Measurements from ENCODE around the gene METTL26.

DNA sequence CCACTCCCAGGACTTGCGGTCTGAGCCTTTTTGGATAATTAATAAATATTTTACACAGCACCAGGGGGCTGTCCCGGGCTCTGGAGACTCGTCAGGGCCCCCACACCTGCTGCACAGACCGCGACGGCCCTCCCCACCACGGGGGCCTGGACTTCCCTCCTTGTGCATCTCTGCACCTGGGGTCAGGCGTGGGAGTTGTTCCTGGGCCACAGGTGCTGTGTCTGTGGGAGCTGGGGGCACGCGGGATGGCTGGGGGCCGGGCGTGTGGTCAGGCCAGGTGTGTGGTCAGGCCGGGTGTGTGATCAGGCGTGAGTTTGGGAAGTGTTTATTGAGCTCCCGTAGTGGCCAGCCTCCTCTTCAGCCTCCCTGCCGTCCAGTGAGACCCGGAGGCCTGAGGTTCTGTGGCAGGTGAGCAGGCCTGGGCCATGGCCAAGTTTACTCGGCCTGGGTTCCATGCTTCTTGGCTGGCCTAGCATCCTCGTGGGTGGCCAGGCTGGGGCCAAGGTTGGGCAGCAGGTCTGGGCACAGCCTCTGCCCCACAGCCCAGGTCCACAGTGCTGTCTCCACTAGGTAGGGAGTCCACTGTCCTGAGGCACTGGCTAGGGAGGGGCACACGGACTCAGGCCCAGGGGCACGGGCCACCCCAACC, 42.2 kb upstream of the METTL26 start:
- TF ChIP-seq, protein P1, sequence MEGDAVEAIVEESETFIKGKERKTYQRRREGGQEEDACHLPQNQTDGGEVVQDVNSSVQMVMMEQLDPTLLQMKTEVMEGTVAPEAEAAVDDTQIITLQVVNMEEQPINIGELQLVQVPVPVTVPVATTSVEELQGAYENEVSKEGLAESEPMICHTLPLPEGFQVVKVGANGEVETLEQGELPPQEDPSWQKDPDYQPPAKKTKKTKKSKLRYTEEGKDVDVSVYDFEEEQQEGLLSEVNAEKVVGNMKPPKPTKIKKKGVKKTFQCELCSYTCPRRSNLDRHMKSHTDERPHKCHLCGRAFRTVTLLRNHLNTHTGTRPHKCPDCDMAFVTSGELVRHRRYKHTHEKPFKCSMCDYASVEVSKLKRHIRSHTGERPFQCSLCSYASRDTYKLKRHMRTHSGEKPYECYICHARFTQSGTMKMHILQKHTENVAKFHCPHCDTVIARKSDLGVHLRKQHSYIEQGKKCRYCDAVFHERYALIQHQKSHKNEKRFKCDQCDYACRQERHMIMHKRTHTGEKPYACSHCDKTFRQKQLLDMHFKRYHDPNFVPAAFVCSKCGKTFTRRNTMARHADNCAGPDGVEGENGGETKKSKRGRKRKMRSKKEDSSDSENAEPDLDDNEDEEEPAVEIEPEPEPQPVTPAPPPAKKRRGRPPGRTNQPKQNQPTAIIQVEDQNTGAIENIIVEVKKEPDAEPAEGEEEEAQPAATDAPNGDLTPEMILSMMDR (conservative IDR thresholded peaks at IDR 0.05 in 1 of 2, IDR thresholded peaks at IDR 0.05 in 1 of 2; ENCODE audit: extremely low read depth in 1 of 2, insufficient read depth in 1 of 2, low read depth in 1 of 2, low read length in 2 of 2): no peak
- no peak for TF ChIP-seq EZH2 (IDR thresholded peaks at IDR 0.05; ENCODE audit: borderline replicate concordance, low read length)
